Activated gamma-delta T cell treated with Interleukin-2 at 50 U/mL for 16 hours (primary cell): Measurements from ENCODE around the gene OXSR1.
"Not testable (repeated sequence)": the region's sequence is repeated elsewhere in the genome, so short reads cannot be mapped to it uniquely, and the experiment has no call there.

Experiments
- DNase-seq: peaks from one replicate; pipeline ENCODE4 v3.0.0-alpha.2; 2020

The OXSR1 gene

GRCh38 chr3:38169027-38169317, 3.6 kb downstream of the OXSR1 start:
- no peak for DNase-seq

GRCh38 chr3:38170722-38171121, 5.4 kb downstream of the OXSR1 start:
- no peak for DNase-seq

- DNase-seq: no peak
These were observed 6.3 kb downstream of the OXSR1 start for GRCh38 chr3:38171622-38172021.

GRCh38 chr3:38173834-38174418, 8.6 kb downstream of the OXSR1 start:
- no peak for DNase-seq

- no peak for DNase-seq
These were observed 11.8 kb downstream of the OXSR1 start for GRCh38 chr3:38177181-38177580.

GRCh38 chr3:38186781-38187180, 21.4 kb downstream of the OXSR1 start:
- no peak for DNase-seq

GRCh38 chr3:38190481-38190881, 25.1 kb downstream of the OXSR1 start:
- no peak for DNase-seq

- not testable (repeated sequence) for DNase-seq
These were observed 37.6 kb downstream of the OXSR1 start for GRCh38 chr3:38202931-38203330.

GRCh38 chr3:38203690-38204089, 38.4 kb downstream of the OXSR1 start:
- DNase-seq: no peak

- DNase-seq: no peak
These were observed 39.5 kb downstream of the OXSR1 start for GRCh38 chr3:38204599-38205471.

GRCh38 chr3:38205472-38205805, 40.1 kb downstream of the OXSR1 start:
- DNase-seq: no peak

- DNase-seq: no peak
These were observed 42.1 kb downstream of the OXSR1 start for GRCh38 chr3:38207254-38208003.

- DNase-seq: no peak
These were observed 44.9 kb downstream of the OXSR1 start for GRCh38 chr3:38210141-38210757.

GRCh38 chr3:38212141-38212540, 46.8 kb downstream of the OXSR1 start:
- DNase-seq: no peak

GRCh38 chr3:38214560-38214959, 49.2 kb downstream of the OXSR1 start:
- DNase-seq: no peak

GRCh38 chr3:38219609-38220197, 54.4 kb downstream of the OXSR1 start:
- DNase-seq: no peak

- no peak for DNase-seq
These were observed 55.7 kb downstream of the OXSR1 start for GRCh38 chr3:38221005-38221404.

GRCh38 chr3:38222032-38222634, 56.8 kb downstream of the OXSR1 start:
- DNase-seq: no peak

GRCh38 chr3:38224357-38224756, 59.0 kb downstream of the OXSR1 start:
- no peak for DNase-seq

- DNase-seq: no peak
These were observed 60.9 kb downstream of the OXSR1 start for GRCh38 chr3:38226273-38226672.

- DNase-seq: no peak
These were observed 62.7 kb downstream of the OXSR1 start for GRCh38 chr3:38227989-38228388.

GRCh38 chr3:38229036-38229435, 63.7 kb downstream of the OXSR1 start:
- no peak for DNase-seq

- no peak for DNase-seq
These were observed 67.4 kb downstream of the OXSR1 start for GRCh38 chr3:38232701-38233100.
